GM12878 (cell line): ENCODE measurements around the gene DHX38. TPM values are rescaled to one million over a fixed set of nuclear protein-coding genes. Genes with fewer than 3 reads are reported as not detected.

Experiments used
- ATAC-seq: fragments of 200-7000 bp; cut with Tn5 transposase; 3 replicates; pipeline ENCODE4 v1.9.1; 2020; ENCODE audit warnings: mild to moderate bottlenecking, moderate library complexity
- BruUV-seq: library from RNA; stranded (reverse); fragments of 400-500 nt; replicated peaks from 2 replicates; lab custom pipeline; 2021; lab: Mats Ljungman, UMichigan
- CTCF ChIA-PET: fragments of 300-600 bp; sonication (Branson Sonifier 250); formaldehyde crosslinking; extraction: SDS; loops from one replicate; lab custom pipeline; 2021; ENCODE audit warnings: inconsistent platforms; lab: Yijun Ruan, JAX
- POLR2A ChIA-PET: fragments of 350-600 bp; formaldehyde crosslinking; extraction: SDS; loops from one replicate; lab custom pipeline; 2021; ENCODE audit warnings: inconsistent platforms; lab: Charles Lee
- RAD21 ChIA-PET: fragments of 300-600 bp; sonication (Branson Sonifier 250); formaldehyde crosslinking; loops from one replicate; lab custom pipeline; 2023; ENCODE audit warnings: antibody characterized with exemption; ENCODE audit not compliant: unreplicated experiment; lab: Charles Lee
- SMC1A ChIA-PET: fragments of 300-600 bp; sonication (Branson Sonifier 250); formaldehyde crosslinking; loops from one replicate; lab custom pipeline; 2023; ENCODE audit not compliant: unreplicated experiment, uncharacterized antibody; lab: Charles Lee
- DNase-seq: peaks from one replicate; pipeline ENCODE4 v3.0.0-alpha.2; 2011; ENCODE audit warnings: low read depth, low spot score
- FAIRE-seq: peaks from 3 replicates; lab custom pipeline; 2011; peaks lifted over from hg19 to GRCh38; lab: Jason Lieb, UNC
- H2AFZ ChIP-seq: 2 replicates; pipeline ENCODE4 v1.6.0; 2011; ENCODE audit warnings: low read depth, low read length, control low read depth; ENCODE audit not compliant: control insufficient read depth
- H3K27ac ChIP-seq: 2 replicates; pipeline ENCODE4 v1.5.1; 2011; ENCODE audit warnings: control low read depth; ENCODE audit not compliant: control insufficient read depth, insufficient read depth
- H3K27me3 ChIP-seq, 2 experiments: replicated peaks in 1 of 2; 2 replicates each; pipeline versions ENCODE4 v1.6.0 to v1.6.1; 2011; ENCODE audit warnings: low read length in 1 of 2; ENCODE audit not compliant: control insufficient read depth in 2 of 2, insufficient read depth in 2 of 2
- H3K36me3 ChIP-seq, 2 experiments: 2 replicates each; pipeline ENCODE4 v1.5.1; 2011; ENCODE audit warnings: low read length in 1 of 2; ENCODE audit not compliant: control insufficient read depth in 2 of 2, insufficient read depth in 2 of 2
- H3K4me1 ChIP-seq: 2 replicates; pipeline ENCODE4 v1.6.1; 2011; ENCODE audit warnings: mild to moderate bottlenecking, low read length, moderate library complexity, mixed read lengths; ENCODE audit not compliant: control insufficient read depth, insufficient read depth
- H3K4me2 ChIP-seq: 2 replicates; pipeline ENCODE4 v1.6.0; 2011; ENCODE audit warnings: control low read depth; ENCODE audit not compliant: control insufficient read depth, insufficient read depth
- H3K4me3 ChIP-seq: fragments of 200-600 bp; sonication (generic); 2 replicates; pipeline ENCODE4 v1.5.1; 2016
- H3K79me2 ChIP-seq: 2 replicates; pipeline ENCODE4 v1.6.0; 2011; ENCODE audit warnings: low read length; ENCODE audit not compliant: control insufficient read depth, insufficient read depth
- H3K9ac ChIP-seq: 2 replicates; pipeline ENCODE4 v1.8.0; 2011; ENCODE audit warnings: low read length, control low read depth, mixed read lengths; ENCODE audit not compliant: control insufficient read depth, insufficient read depth
- H3K9me3 ChIP-seq: replicated peaks from 3 replicates; pipeline ENCODE4 v1.5.1; 2011; ENCODE audit warnings: mild to moderate bottlenecking, low read length; ENCODE audit not compliant: control insufficient read depth, insufficient read depth
- H4K20me1 ChIP-seq: 2 replicates; pipeline ENCODE4 v1.6.0; 2011; ENCODE audit not compliant: control insufficient read depth, insufficient read depth
- BACH1 ChIP-seq: fragments of 450-650 bp; IDR thresholded peaks from 2 replicates; pipeline ENCODE4 v1.6.1; 2017; ENCODE audit warnings: mild to moderate bottlenecking, borderline replicate concordance
- BHLHE40 ChIP-seq, 2 experiments: fragments of 450-650 bp in 1 of 2; IDR thresholded peaks; 2 replicates each; pipeline ENCODE4 v1.6.1; 2011 to 2017; ENCODE audit warnings: low read depth in 2 of 2, borderline replicate concordance in 1 of 2, improper control_type of control experiment in 1 of 2, low read length in 1 of 2, mild to moderate bottlenecking in 1 of 2
- BRCA1 ChIP-seq: IDR thresholded peaks from 2 replicates; pipeline ENCODE4 v1.6.1; 2011; ENCODE audit warnings: low read depth, low read length, improper control_type of control experiment
- CBFB ChIP-seq: IDR thresholded peaks from 2 replicates; pipeline ENCODE4 v1.6.1; 2016; ENCODE audit warnings: antibody characterized with exemption, low read depth
- CTCF ChIP-seq, 3 experiments: IDR thresholded peaks in 2 of 3; conservative IDR thresholded peaks in 1 of 3; 2 replicates each; pipeline ENCODE4 v1.5.1; 2011; ENCODE audit warnings: low read depth in 3 of 3, low read length in 3 of 3, mild to moderate bottlenecking in 3 of 3, control low read depth in 2 of 3, moderate library complexity in 2 of 3, inconsistent platforms in 1 of 3, mixed read lengths in 1 of 3; ENCODE audit not compliant: control insufficient read depth in 2 of 3, insufficient read depth in 1 of 3; ENCODE audit errors: extremely low read depth in 1 of 3
- ETV6 ChIP-seq, 2 experiments: fragments of 450-650 bp in 1 of 2; IDR thresholded peaks in 1 of 2; conservative IDR thresholded peaks in 1 of 2; 2 replicates each; pipeline ENCODE4 v1.6.1; 2014; ENCODE audit warnings: antibody characterized with exemption in 1 of 2, borderline replicate concordance in 1 of 2, low read depth in 1 of 2, mild to moderate bottlenecking in 1 of 2, moderate library complexity in 1 of 2
- RFX5 ChIP-seq: IDR thresholded peaks from 2 replicates; pipeline ENCODE4 v1.6.1; 2011; ENCODE audit warnings: low read depth, low read length, improper control_type of control experiment
- STAT1 ChIP-seq: fragments of 450-650 bp; conservative IDR thresholded peaks from 2 replicates; pipeline ENCODE4 v1.6.1; 2014; ENCODE audit warnings: antibody characterized with exemption, mild to moderate bottlenecking
- ZNF384 ChIP-seq: IDR thresholded peaks from 2 replicates; pipeline ENCODE4 v1.6.1; 2012; ENCODE audit warnings: low read depth, mild to moderate bottlenecking, low read length, improper control_type of control experiment, borderline replicate concordance
- ZNF622 ChIP-seq: fragments of 450-650 bp; IDR thresholded peaks from 2 replicates; pipeline ENCODE4 v1.6.1; 2017; ENCODE audit warnings: mild to moderate bottlenecking, inconsistent platforms
- WGBS: methylation state at CpG from one replicate; pipeline ENCODE4 v1.1.6; 2016; ENCODE audit warnings: low lambda C conversion rate; ENCODE audit not compliant: insufficient replicate concordance, insufficient coverage; ENCODE audit errors: missing lambda C conversion rate; 5-methylcytosine and 5-hydroxymethylcytosine counted together
- in situ Hi-C: fragments of 300-500 bp; cut with MboI; formaldehyde crosslinking; loops from 9 replicates; pipeline ENCODE4 v1.14.3; 2018; ENCODE audit warnings: mixed read lengths
- intact Hi-C: fragments of 100-400 bp; cut with micrococcal nuclease; formaldehyde crosslinking; loops from one replicate; pipeline ENCODE4 v1.14.2; 2022; ENCODE audit not compliant: unreplicated experiment
- polyA plus RNA-seq, 11 experiments: library from polyadenylated mRNA; depleted of rRNA in 4 of 11; unstranded in 6 of 11; stranded (reverse) in 5 of 11; fragments of >200 nt; fragmentation: Nextera tagmentation in 4 of 11; fragmentation: Illumina TruSeq in 1 of 11; extraction: Ambion mirVana in 4 of 11; extraction: Trizol in 1 of 11; gene quantifications; 1 replicate in 1 of 11; 2 replicates in 10 of 11; pipeline versions ENCODE4 v1.2.1 to v1.2.3, GENCODE V29; 2011 to 2016; ENCODE audit warnings: inconsistent platforms in 2 of 11, missing spikeins in 2 of 11, low read depth in 1 of 11
- total RNA-seq, 4 experiments: library from RNA; depleted of rRNA in 3 of 4; stranded (reverse); fragments of >200 nt in 3 of 4; fragmentation: Illumina TruSeq in 1 of 4; extraction: Trizol in 1 of 4; gene quantifications; 2 replicates each; pipeline versions ENCODE4 v1.2.1 to v1.2.3, GENCODE V29; 2013 to 2021
- TF ChIP-seq, protein P1 (sequence below): fragments of 450-650 bp; IDR thresholded peaks from 2 replicates; pipeline ENCODE4 v1.6.1; 2016; ENCODE audit warnings: mild to moderate bottlenecking, moderate library complexity, borderline replicate concordance

DHX38 gene
- total and polyA plus RNA-seq, 10 of the 15 experiments (the other 5 are each of a cell fraction or from before 2014, with no cell fraction given) = 2.1 to 67.8 (median 43.2) TPM

- Histone ChIP-seq H3K36me3 (peaks cover 38 to 52% of the 10 kb centered on the region in 2 experiments), H3K27me3 (no peaks in the 10 kb centered on the region), H3K79me2 (no peaks in the 10 kb centered on the region), H3K4me2 (no peak overlapping the region), H4K20me1 (no peaks in the 10 kb centered on the region; the same call in 1 of the 2 replicates), H3K4me3 (no peak overlapping the region), H3K27ac (no peak overlapping the region), H3K9me3 (no peaks in the 10 kb centered on the region), H2AFZ (no peak overlapping the region), H3K4me1 (no peaks in the 10 kb centered on the region), H3K9ac (no peak overlapping the region)
- intact Hi-C loops (no loop called here), in situ Hi-C loops (no loop called here)
- TF ChIP-seq ZNF384 (no peak), STAT1 (no peak)
- FAIRE-seq = no peak
- SMC1A ChIA-PET = no interaction called here
- DNase-seq = no peak
- WGBS = 98% methylated on average over 12 of the region's 12 CpGs
- CTCF ChIA-PET = no interaction called here
- ATAC-seq = no peak
- RAD21 ChIA-PET = no interaction called here
- no TSS peak for BruUV-seq
- POLR2A ChIA-PET = no interaction called here
Measured at GRCh38 chr16:72109300-72109699, 15.7 kb downstream of the DHX38 start.

- RAD21 ChIA-PET = no interaction called here
- Histone ChIP-seq H4K20me1 (no peaks in the 10 kb centered on the region; the same call in 1 of the 2 replicates), H3K27ac (no peak overlapping the region), H3K79me2 (no peaks in the 10 kb centered on the region), H3K27me3 (no peaks in the 10 kb centered on the region), H3K4me1 (no peaks in the 10 kb centered on the region), H3K4me2 (no peak overlapping the region), H3K9ac (no peak overlapping the region), H3K4me3 (no peak overlapping the region), H2AFZ (no peak overlapping the region), H3K36me3 (peaks cover 32 to 47% of the 10 kb centered on the region in 2 experiments), H3K9me3 (no peaks in the 10 kb centered on the region)
- no peak for DNase-seq
- FAIRE-seq = no peak
- in situ Hi-C loops = no loop called here
- POLR2A ChIA-PET = no interaction called here
- CTCF ChIA-PET = no interaction called here
- no peak for ATAC-seq
- SMC1A ChIA-PET = no interaction called here
- no TSS peak for BruUV-seq
- 98% methylated on average over 12 of the region's 12 CpGs for WGBS
- intact Hi-C loops = no loop called here
- TF ChIP-seq RFX5 = no peak
- no peak for TF ChIP-seq CBFB
- no peak for TF ChIP-seq BHLHE40 (IDR thresholded peaks at IDR 0.05; ENCODE audit: borderline replicate concordance in 1 of 2, low read depth in 2 of 2, low read length in 1 of 2)
- TF ChIP-seq BRCA1 = no peak
- TF ChIP-seq ETV6 (conservative IDR thresholded peaks at IDR 0.05 in 1 of 2, IDR thresholded peaks at IDR 0.05 in 1 of 2; ENCODE audit: borderline replicate concordance in 1 of 2, low read depth in 1 of 2) = no peak
- no peak for TF ChIP-seq CTCF (IDR thresholded peaks at IDR 0.05 in 2 of 3, conservative IDR thresholded peaks at IDR 0.05 in 1 of 3; ENCODE audit: control insufficient read depth in 2 of 3, extremely low read depth in 1 of 3, insufficient read depth in 1 of 3, low read depth in 3 of 3, low read length in 3 of 3)
- no peak for TF ChIP-seq BACH1
- no peak for TF ChIP-seq ZNF622
- TF ChIP-seq, protein P1, sequence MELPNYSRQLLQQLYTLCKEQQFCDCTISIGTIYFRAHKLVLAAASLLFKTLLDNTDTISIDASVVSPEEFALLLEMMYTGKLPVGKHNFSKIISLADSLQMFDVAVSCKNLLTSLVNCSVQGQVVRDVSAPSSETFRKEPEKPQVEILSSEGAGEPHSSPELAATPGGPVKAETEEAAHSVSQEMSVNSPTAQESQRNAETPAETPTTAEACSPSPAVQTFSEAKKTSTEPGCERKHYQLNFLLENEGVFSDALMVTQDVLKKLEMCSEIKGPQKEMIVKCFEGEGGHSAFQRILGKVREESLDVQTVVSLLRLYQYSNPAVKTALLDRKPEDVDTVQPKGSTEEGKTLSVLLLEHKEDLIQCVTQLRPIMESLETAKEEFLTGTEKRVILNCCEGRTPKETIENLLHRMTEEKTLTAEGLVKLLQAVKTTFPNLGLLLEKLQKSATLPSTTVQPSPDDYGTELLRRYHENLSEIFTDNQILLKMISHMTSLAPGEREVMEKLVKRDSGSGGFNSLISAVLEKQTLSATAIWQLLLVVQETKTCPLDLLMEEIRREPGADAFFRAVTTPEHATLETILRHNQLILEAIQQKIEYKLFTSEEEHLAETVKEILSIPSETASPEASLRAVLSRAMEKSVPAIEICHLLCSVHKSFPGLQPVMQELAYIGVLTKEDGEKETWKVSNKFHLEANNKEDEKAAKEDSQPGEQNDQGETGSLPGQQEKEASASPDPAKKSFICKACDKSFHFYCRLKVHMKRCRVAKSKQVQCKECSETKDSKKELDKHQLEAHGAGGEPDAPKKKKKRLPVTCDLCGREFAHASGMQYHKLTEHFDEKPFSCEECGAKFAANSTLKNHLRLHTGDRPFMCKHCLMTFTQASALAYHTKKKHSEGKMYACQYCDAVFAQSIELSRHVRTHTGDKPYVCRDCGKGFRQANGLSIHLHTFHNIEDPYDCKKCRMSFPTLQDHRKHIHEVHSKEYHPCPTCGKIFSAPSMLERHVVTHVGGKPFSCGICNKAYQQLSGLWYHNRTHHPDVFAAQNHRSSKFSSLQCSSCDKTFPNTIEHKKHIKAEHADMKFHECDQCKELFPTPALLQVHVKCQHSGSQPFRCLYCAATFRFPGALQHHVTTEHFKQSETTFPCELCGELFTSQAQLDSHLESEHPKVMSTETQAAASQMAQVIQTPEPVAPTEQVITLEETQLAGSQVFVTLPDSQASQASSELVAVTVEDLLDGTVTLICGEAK = no peak
Measured at GRCh38 chr16:72109966-72110530, 16.4 kb downstream of the DHX38 start.
